Neural progenitor cell (in vitro differentiated cells): Measurements from ENCODE around the gene FRMD5. TPM values are rescaled to one million over a fixed set of nuclear protein-coding genes. Genes with fewer than 3 reads are reported as not detected.

ENCODE experiments used
- DNase-seq: peaks from one replicate; pipeline ENCODE4 v3.0.0-alpha.2; 2016; ENCODE audit warnings: low spot score
- H2AFZ ChIP-seq: fragments of 200-600 bp; sonication (generic); replicated peaks from 2 replicates; pipeline ENCODE4 v1.6.1; 2016; ENCODE audit warnings: antibody characterized with exemption
- H3F3A ChIP-seq: fragments of 200-600 bp; sonication (generic); 2 replicates; pipeline ENCODE4 v1.6.1; 2016; ENCODE audit warnings: antibody characterized with exemption, low read depth
- H3K27ac ChIP-seq: fragments of 200-600 bp; sonication (generic); 2 replicates; pipeline ENCODE4 v1.5.1; 2016; ENCODE audit warnings: mild to moderate bottlenecking
- H3K27me3 ChIP-seq: fragments of 200-600 bp; sonication (generic); 2 replicates; pipeline ENCODE4 v1.6.1; 2016; ENCODE audit warnings: mild to moderate bottlenecking, moderate library complexity
- H3K36me3 ChIP-seq: fragments of 200-600 bp; sonication (generic); 2 replicates; pipeline ENCODE4 v1.5.1; 2016
- H3K4me1 ChIP-seq: fragments of 200-600 bp; sonication (generic); 2 replicates; pipeline ENCODE4 v1.6.1; 2016; ENCODE audit warnings: mixed run types
- H3K4me2 ChIP-seq: fragments of 200-600 bp; sonication (generic); 2 replicates; pipeline ENCODE4 v1.6.1; 2016
- H3K4me3 ChIP-seq: fragments of 200-600 bp; sonication (generic); 2 replicates; pipeline ENCODE4 v1.5.1; 2016
- H3K79me2 ChIP-seq: fragments of 200-600 bp; sonication (generic); 2 replicates; pipeline ENCODE4 v1.6.1; 2016; ENCODE audit warnings: low read depth
- H3K9ac ChIP-seq: fragments of 200-600 bp; sonication (generic); 2 replicates; pipeline ENCODE4 v1.6.1; 2016
- H3K9me3 ChIP-seq: fragments of 200-600 bp; sonication (generic); 2 replicates; pipeline ENCODE4 v1.5.1; 2016; ENCODE audit warnings: low read depth
- H4K20me1 ChIP-seq: fragments of 200-600 bp; sonication (generic); 2 replicates; pipeline ENCODE4 v1.6.1; 2016; ENCODE audit warnings: low read depth
- H3K27ac Mint-ChIP-seq: 3 replicates; pipeline ENCODE4 v1.8.0; 2021; ENCODE audit warnings: mixed read lengths
- H3K27me3 Mint-ChIP-seq: 2 replicates; pipeline ENCODE4 v1.8.0; 2022; ENCODE audit warnings: low read depth, mild to moderate bottlenecking, inconsistent platforms, moderate library complexity, mixed read lengths; ENCODE audit not compliant: insufficient read depth
- H3K36me3 Mint-ChIP-seq: 3 replicates; pipeline ENCODE4 v1.8.0; 2021; ENCODE audit warnings: mixed read lengths
- H3K4me1 Mint-ChIP-seq: 3 replicates; pipeline ENCODE4 v1.8.0; 2021; ENCODE audit warnings: mixed read lengths
- H3K4me3 Mint-ChIP-seq: 3 replicates; pipeline ENCODE4 v1.8.0; 2021; ENCODE audit warnings: mild to moderate bottlenecking, moderate library complexity, mixed read lengths
- H3K9me3 Mint-ChIP-seq: 3 replicates; pipeline ENCODE4 v1.8.0; 2020; ENCODE audit warnings: mixed read lengths
- CTCF ChIP-seq: fragments of 200-600 bp; sonication (generic); IDR thresholded peaks from 2 replicates; pipeline ENCODE4 v1.5.1; 2017; ENCODE audit warnings: antibody characterized with exemption, mild to moderate bottlenecking
- EZH2 ChIP-seq: fragments of 200-600 bp; sonication (generic); IDR thresholded peaks from 2 replicates; pipeline ENCODE4 v1.6.1; 2017; ENCODE audit warnings: antibody characterized with exemption, mild to moderate bottlenecking, moderate library complexity
- EZH2phosphoT487 ChIP-seq: fragments of 200-600 bp; sonication (generic); IDR thresholded peaks from 2 replicates; pipeline ENCODE4 v1.6.1; 2017; ENCODE audit warnings: antibody characterized with exemption
- total RNA-seq: library from RNA; depleted of rRNA; stranded (reverse); fragments of >200 nt; gene quantifications from 2 replicates; pipeline ENCODE4 v1.2.3, GENCODE V29; 2015; ENCODE audit warnings: low replicate concordance

Gene FRMD5
- total RNA-seq, 1 donor from 2014 or later, result 10.1 TPM

GRCh38 chr15:44064706-44065105 is 130.4 kb downstream of the FRMD5 start:
- Histone ChIP-seq H3K27ac (no peak overlapping the region), H3K4me2 (no peak overlapping the region), H3K36me3 (no peaks in the 10 kb centered on the region), H3K9me3 (no peaks in the 10 kb centered on the region), H3K27me3 (no peaks in the 10 kb centered on the region), H2AFZ (no peak overlapping the region), H3F3A (no peaks in the 10 kb centered on the region), H3K4me3 (no peak overlapping the region), H4K20me1 (no peaks in the 10 kb centered on the region), H3K79me2 (no peaks in the 10 kb centered on the region), H3K9ac (no peak overlapping the region), H3K4me1 (no peaks in the 10 kb centered on the region)
- Mint-ChIP-seq H3K27me3 (no peaks in the 10 kb centered on the region), H3K4me1 (no peaks in the 10 kb centered on the region), H3K4me3 (no peak overlapping the region), H3K9me3 (no peaks in the 10 kb centered on the region), H3K36me3 (no peaks in the 10 kb centered on the region), H3K27ac (no peak overlapping the region)
- TF ChIP-seq CTCF, result no peak
- no peak for TF ChIP-seq EZH2phosphoT487
- no peak for TF ChIP-seq EZH2
- DNase-seq, result no peak

GRCh38 chr15:44058126-44058525 is 136.9 kb downstream of the FRMD5 start:
- H2AFZ ChIP-seq, result no peak overlapping the region
- H3K4me1 ChIP-seq, result no peaks in the 10 kb centered on the region
- H3K9me3 ChIP-seq, result no peaks in the 10 kb centered on the region
- no peaks in the 10 kb centered on the region for H3K36me3 ChIP-seq
- H3K9ac ChIP-seq, result no peak overlapping the region
- Mint-ChIP-seq H3K36me3 (no peaks in the 10 kb centered on the region), H3K27ac (no peak overlapping the region), H3K4me1 (no peaks in the 10 kb centered on the region), H3K27me3 (no peaks in the 10 kb centered on the region), H3K4me3 (no peak overlapping the region), H3K9me3 (no peaks in the 10 kb centered on the region)
- no peak overlapping the region for H3K4me2 ChIP-seq
- no peaks in the 10 kb centered on the region for H3F3A ChIP-seq
- DNase-seq, result no peak
- no peak overlapping the region for H3K27ac ChIP-seq
- no peaks in the 10 kb centered on the region for H4K20me1 ChIP-seq
- H3K79me2 ChIP-seq, result no peaks in the 10 kb centered on the region
- H3K27me3 ChIP-seq, result no peaks in the 10 kb centered on the region
- no peak overlapping the region for H3K4me3 ChIP-seq
- TF ChIP-seq EZH2 (no peak), CTCF (no peak), EZH2phosphoT487 (no peak)

GRCh38 chr15:44045661-44046060 is 149.4 kb downstream of the FRMD5 start:
- no peaks in the 10 kb centered on the region for H3K9me3 ChIP-seq
- H3K36me3 Mint-ChIP-seq, result no peaks in the 10 kb centered on the region
- no peak overlapping the region for H3K27ac ChIP-seq
- H3K27ac Mint-ChIP-seq, result no peak overlapping the region
- TF ChIP-seq EZH2phosphoT487 (no peak), CTCF (no peak), EZH2 (no peak)
- no peak for DNase-seq
- no peak overlapping the region for H3K4me3 ChIP-seq
- H3K27me3 Mint-ChIP-seq, result no peaks in the 10 kb centered on the region
- H3K36me3 ChIP-seq, result no peaks in the 10 kb centered on the region
- no peaks in the 10 kb centered on the region for H3F3A ChIP-seq
- H3K9ac ChIP-seq, result no peak overlapping the region
- H2AFZ ChIP-seq, result no peak overlapping the region
- no peaks in the 10 kb centered on the region for H3K4me1 Mint-ChIP-seq
- no peaks in the 10 kb centered on the region for H3K4me1 ChIP-seq
- H3K9me3 Mint-ChIP-seq, result peaks cover 8% of the 10 kb centered on the region
- H3K4me2 ChIP-seq, result no peak overlapping the region
- H4K20me1 ChIP-seq, result no peaks in the 10 kb centered on the region
- no peaks in the 10 kb centered on the region for H3K79me2 ChIP-seq
- no peak overlapping the region for H3K4me3 Mint-ChIP-seq
- no peaks in the 10 kb centered on the region for H3K27me3 ChIP-seq

GRCh38 chr15:44045217-44045616 is 149.9 kb downstream of the FRMD5 start:
- no peak overlapping the region for H2AFZ ChIP-seq
- no peak overlapping the region for H3K9ac ChIP-seq
- Mint-ChIP-seq H3K4me1 (no peaks in the 10 kb centered on the region), H3K27me3 (no peaks in the 10 kb centered on the region), H3K27ac (no peak overlapping the region), H3K36me3 (no peaks in the 10 kb centered on the region), H3K9me3 (peaks cover 10% of the 10 kb centered on the region), H3K4me3 (no peak overlapping the region)
- H3K27me3 ChIP-seq, result no peaks in the 10 kb centered on the region
- DNase-seq, result no peak
- H3K79me2 ChIP-seq, result no peaks in the 10 kb centered on the region
- H3F3A ChIP-seq, result no peaks in the 10 kb centered on the region
- no peaks in the 10 kb centered on the region for H3K9me3 ChIP-seq
- no peaks in the 10 kb centered on the region for H4K20me1 ChIP-seq
- H3K4me1 ChIP-seq, result no peaks in the 10 kb centered on the region
- TF ChIP-seq EZH2 (no peak), CTCF (no peak), EZH2phosphoT487 (no peak)
- H3K4me3 ChIP-seq, result no peak overlapping the region
- no peaks in the 10 kb centered on the region for H3K36me3 ChIP-seq
- H3K4me2 ChIP-seq, result no peak overlapping the region
- no peak overlapping the region for H3K27ac ChIP-seq
